22Rv1 (cell line): ENCODE results near the gene SEMA4B.
"Not testable (repeated sequence)": the region's sequence is repeated elsewhere in the genome, so short reads cannot be mapped to it uniquely, and the experiment has no call there.

ENCODE experiments used
- ZFX ChIP-seq: fragments of 450-650 bp; IDR thresholded peaks from 2 replicates; pipeline ENCODE4 v1.6.1; 2017; ENCODE audit warnings: antibody characterized with exemption, borderline replicate concordance
- TF ChIP-seq, protein P1 (sequence below): fragments of 450-650 bp; IDR thresholded peaks from 2 replicates; pipeline ENCODE4 v1.5.1; 2017; ENCODE audit warnings: mild to moderate bottlenecking

DNA sequence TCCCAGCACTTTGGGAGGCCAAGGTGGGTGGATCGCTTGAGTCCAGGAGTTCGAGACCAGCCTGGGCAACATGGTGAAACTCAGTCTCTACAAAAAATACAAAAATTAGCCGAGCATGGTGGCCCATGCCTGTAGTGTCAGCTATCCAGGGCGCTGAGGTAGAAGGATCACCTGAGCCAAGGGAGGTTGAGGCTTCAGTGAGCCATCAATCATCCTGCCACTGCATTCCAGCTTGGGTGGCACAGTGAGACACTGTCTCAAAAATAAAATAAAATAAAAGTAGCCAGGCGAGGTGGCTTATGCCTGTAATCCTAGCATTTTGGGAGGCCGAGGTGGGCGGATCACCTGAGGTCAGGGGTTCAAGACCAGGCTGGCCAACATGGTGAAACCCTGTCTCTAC is 13.1 kb upstream of the SEMA4B start:
- TF ChIP-seq, protein P1, sequence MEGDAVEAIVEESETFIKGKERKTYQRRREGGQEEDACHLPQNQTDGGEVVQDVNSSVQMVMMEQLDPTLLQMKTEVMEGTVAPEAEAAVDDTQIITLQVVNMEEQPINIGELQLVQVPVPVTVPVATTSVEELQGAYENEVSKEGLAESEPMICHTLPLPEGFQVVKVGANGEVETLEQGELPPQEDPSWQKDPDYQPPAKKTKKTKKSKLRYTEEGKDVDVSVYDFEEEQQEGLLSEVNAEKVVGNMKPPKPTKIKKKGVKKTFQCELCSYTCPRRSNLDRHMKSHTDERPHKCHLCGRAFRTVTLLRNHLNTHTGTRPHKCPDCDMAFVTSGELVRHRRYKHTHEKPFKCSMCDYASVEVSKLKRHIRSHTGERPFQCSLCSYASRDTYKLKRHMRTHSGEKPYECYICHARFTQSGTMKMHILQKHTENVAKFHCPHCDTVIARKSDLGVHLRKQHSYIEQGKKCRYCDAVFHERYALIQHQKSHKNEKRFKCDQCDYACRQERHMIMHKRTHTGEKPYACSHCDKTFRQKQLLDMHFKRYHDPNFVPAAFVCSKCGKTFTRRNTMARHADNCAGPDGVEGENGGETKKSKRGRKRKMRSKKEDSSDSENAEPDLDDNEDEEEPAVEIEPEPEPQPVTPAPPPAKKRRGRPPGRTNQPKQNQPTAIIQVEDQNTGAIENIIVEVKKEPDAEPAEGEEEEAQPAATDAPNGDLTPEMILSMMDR: not testable (repeated sequence)
- TF ChIP-seq ZFX: not testable (repeated sequence)
